HEK293T (cell line): ENCODE results near the gene CCL21.

Experiments used
- BHLHE40 ChIP-seq: fragments of 450-650 bp; IDR thresholded peaks from 2 replicates; pipeline ENCODE4 v1.6.1; 2016; ENCODE audit warnings: mild to moderate bottlenecking, moderate library complexity, borderline replicate concordance
- CTBP1 ChIP-seq: fragments of 450-650 bp; IDR thresholded peaks from 2 replicates; pipeline ENCODE4 v1.6.1; 2016; ENCODE audit warnings: borderline replicate concordance
- SP1 ChIP-seq: fragments of 450-650 bp; IDR thresholded peaks from 2 replicates; pipeline ENCODE4 v1.6.1; 2017
- SUZ12 ChIP-seq: fragments of 450-650 bp; IDR thresholded peaks from 2 replicates; pipeline ENCODE4 v1.6.1; 2016; ENCODE audit warnings: mild to moderate bottlenecking
- TARDBP ChIP-seq: fragments of 450-650 bp; IDR thresholded peaks from 2 replicates; pipeline ENCODE4 v1.6.1; 2016

DNA sequence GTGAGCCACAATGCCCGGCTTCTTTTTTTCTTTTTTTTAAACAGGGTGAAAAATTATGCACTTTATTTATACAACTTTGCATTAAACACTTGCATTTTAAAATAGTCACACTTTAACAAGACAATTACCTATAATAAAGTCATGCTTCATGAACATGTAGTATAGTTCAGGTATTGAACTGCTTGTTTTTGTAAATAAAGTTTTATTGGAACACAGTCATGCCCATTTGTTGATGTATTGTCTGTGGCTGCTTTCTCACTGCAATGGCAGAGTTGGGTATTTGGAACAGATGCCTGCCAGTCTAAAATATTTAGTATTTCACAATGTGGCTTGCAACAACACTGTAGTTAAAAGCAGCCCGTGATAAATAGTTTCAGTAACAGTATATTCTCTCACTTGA is 32.8 kb upstream of the CCL21 start:
- no peak for TF ChIP-seq SP1
- no peak for TF ChIP-seq TARDBP
- no peak for TF ChIP-seq CTBP1
- no peak for TF ChIP-seq SUZ12
- TF ChIP-seq BHLHE40 = no peak
